ENCODE data around the gene SDHAF3. TPM values are rescaled to one million over a fixed set of nuclear protein-coding genes. Genes with fewer than 3 reads are reported as not detected.
"Not testable (repeated sequence)": the region's sequence is repeated elsewhere in the genome, so short reads cannot be mapped to it uniquely, and the experiment has no call there.

SDHAF3 gene
- total RNA-seq, 4 donors from 2014 or later, result 9.6 to 16.7 (median 14.4) TPM

DNA sequence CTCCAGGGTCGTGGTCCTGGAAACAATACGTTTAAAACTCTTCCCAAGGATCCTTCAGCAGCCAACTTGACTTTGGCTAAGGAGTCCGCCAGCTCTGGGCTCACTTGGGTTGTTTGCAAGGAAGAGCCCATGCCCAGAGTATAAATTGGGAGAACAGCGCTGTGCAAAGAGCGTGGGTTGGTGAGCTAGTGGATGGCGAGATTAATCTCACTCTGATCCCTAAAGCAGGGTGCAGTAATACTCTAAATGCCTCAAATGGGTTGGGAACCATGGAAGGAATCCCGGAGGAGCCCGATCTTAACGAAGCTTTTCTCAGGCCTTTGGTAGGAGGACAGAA lies 495 bp upstream of the SDHAF3 start:
- no peak for TF ChIP-seq POLR2A (IDR thresholded peaks at IDR 0.05)
- TF ChIP-seq, protein P1, sequence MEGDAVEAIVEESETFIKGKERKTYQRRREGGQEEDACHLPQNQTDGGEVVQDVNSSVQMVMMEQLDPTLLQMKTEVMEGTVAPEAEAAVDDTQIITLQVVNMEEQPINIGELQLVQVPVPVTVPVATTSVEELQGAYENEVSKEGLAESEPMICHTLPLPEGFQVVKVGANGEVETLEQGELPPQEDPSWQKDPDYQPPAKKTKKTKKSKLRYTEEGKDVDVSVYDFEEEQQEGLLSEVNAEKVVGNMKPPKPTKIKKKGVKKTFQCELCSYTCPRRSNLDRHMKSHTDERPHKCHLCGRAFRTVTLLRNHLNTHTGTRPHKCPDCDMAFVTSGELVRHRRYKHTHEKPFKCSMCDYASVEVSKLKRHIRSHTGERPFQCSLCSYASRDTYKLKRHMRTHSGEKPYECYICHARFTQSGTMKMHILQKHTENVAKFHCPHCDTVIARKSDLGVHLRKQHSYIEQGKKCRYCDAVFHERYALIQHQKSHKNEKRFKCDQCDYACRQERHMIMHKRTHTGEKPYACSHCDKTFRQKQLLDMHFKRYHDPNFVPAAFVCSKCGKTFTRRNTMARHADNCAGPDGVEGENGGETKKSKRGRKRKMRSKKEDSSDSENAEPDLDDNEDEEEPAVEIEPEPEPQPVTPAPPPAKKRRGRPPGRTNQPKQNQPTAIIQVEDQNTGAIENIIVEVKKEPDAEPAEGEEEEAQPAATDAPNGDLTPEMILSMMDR (IDR thresholded peaks at IDR 0.05), result no peak
- no peak for TF ChIP-seq EP300 (IDR thresholded peaks at IDR 0.05)
- Histone ChIP-seq H3K9me3 (no peaks in the 10 kb centered on the region), H3K4me3 (peak overlapping the region; percentile 42 to 80 (median 68)), H3K27me3 (no peaks in the 10 kb centered on the region), H3K27ac (peak overlapping the region; percentile 2 to 86 (median 72)), H3K36me3 (no peaks in the 10 kb centered on the region), H3K4me1 (peaks cover 0 to 22% (median 15%) of the 10 kb centered on the region in 4 donors)
- WGBS, 2 donors, result 67 to 68% methylated on average over 9 of the region's 9 CpGs
- no peak for DNase-seq (ENCODE audit: low spot score in 2 of 2)

DNA sequence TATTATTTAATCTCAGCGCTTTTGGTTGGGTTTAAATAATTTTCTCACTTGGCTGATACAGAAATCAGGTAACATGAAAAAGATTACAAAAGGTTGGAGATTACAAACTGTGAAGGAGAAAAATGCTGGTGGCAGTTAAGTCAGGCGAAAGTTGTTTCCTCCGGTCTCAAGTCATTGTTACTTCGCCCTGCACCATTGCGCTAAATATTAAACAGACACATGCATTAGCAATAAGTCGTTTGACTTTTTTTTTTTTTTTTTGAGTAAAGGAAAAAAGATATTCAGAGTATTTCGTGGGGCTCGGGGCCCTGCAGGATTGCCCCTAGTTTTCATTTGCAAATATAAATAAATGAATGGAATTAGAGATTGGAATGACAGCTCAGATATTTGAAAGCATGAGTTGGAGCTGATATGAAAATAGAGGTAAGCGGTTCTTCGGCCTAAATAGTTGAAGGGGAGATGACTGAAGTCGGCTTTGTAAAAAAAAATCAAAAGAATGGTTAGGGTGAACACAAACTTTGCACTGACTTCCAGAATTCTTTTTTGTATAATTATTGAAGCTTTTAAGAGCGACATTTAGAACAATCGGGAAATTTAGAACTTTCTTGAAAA lies 914 bp downstream of the SDHAF3 start:
- Histone ChIP-seq H3K4me1 (peaks cover 0 to 22% (median 15%) of the 10 kb centered on the region in 4 donors), H3K27ac (peak overlapping the region in 3 of 4 donors; percentile 61 to 86 (median 82)), H3K9me3 (no peaks in the 10 kb centered on the region), H3K27me3 (no peaks in the 10 kb centered on the region), H3K36me3 (no peaks in the 10 kb centered on the region), H3K4me3 (peak overlapping the region; percentile 42 to 80 (median 68))
- TF ChIP-seq EP300 (IDR thresholded peaks at IDR 0.05), result no peak
- TF ChIP-seq, protein P1 (IDR thresholded peaks at IDR 0.05), result no peak
- TF ChIP-seq POLR2A (IDR thresholded peaks at IDR 0.05), result no peak
- WGBS, 2 donors, result 15 to 18% methylated on average over 13 of the region's 13 CpGs
- DNase-seq (ENCODE audit: low spot score in 2 of 2), result no peak

DNA sequence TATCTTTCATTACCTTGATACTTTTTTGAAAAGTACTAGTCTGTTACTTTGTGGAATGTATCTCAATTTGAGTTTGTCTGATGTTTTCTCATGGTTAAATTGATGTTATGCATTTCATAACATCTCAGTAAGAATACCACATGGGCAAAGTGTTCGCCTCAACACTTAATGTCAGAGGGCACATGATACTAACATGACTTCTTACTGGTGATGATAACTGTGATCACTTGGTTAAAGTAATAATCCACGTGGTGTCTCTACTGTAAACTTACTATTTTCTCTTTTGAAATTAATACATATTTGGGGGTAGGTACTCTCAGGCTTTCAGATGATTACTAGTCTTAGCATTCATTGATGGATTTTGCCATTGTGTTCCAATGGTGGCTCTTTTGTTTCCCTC lies 2.2 kb downstream of the SDHAF3 start:
- peaks cover 0 to 22% (median 15%) of the 10 kb centered on the region in 4 donors for H3K4me1 ChIP-seq
- no peak overlapping the region for H3K4me3 ChIP-seq
- TF ChIP-seq EP300 (IDR thresholded peaks at IDR 0.05), result no peak
- TF ChIP-seq, protein P1 (IDR thresholded peaks at IDR 0.05), result no peak
- TF ChIP-seq POLR2A (IDR thresholded peaks at IDR 0.05), result no peak
- H3K36me3 ChIP-seq, result no peaks in the 10 kb centered on the region
- no peaks in the 10 kb centered on the region for H3K27me3 ChIP-seq
- 90 to 92% methylated on average over 2 of the region's 2 CpGs for WGBS, 2 donors
- no peak overlapping the region for H3K27ac ChIP-seq
- no peaks in the 10 kb centered on the region for H3K9me3 ChIP-seq
- no peak for DNase-seq (ENCODE audit: low spot score in 2 of 2)

DNA sequence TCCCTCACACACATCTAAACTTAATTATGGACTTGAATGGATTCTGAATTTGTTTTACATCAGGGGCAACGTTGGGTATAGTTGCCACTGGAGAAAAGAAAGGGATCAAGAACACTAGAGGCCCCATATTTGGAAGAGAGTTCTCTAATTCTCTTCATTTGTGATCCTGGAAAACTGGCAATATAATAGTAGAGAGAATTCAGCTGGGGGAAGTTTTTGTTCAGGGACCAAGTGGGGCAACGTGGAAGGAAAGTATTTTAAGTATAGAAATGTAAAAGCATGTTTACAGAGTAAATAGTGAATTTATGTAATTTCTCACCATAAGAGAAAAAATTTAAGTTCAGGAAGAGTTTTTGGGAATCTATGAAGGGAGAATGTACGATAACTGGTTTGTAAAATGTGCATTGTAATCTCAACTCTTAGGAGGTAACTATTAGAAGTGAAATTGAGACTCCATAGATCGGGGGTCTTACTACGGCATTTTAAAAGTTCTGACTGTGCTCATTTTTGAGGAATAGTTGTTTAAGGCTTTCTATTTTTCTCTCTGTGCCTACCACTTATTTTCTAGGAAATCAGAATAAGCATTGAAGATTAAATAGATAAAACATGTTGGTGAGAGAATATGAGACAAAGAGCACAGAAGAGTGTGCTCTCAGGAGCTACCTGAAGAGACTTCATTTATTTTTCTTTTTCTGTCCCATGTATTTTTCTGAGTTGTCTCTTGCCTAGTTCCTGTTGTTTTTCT lies 3.4 kb downstream of the SDHAF3 start:
- H3K36me3 ChIP-seq, result peaks cover 0 to 2% (median 0%) of the 10 kb centered on the region in 3 donors
- peaks cover 0 to 10% (median 0%) of the 10 kb centered on the region in 4 donors for H3K9me3 ChIP-seq
- no peak for DNase-seq (ENCODE audit: low spot score in 2 of 2)
- WGBS, 2 donors, result 85 to 87% methylated on average over 5 of the region's 5 CpGs
- H3K4me1 ChIP-seq, result peaks cover 0 to 22% (median 15%) of the 10 kb centered on the region in 4 donors
- H3K27me3 ChIP-seq, result no peaks in the 10 kb centered on the region
- H3K4me3 ChIP-seq, result no peak overlapping the region
- H3K27ac ChIP-seq, result no peak overlapping the region
- TF ChIP-seq POLR2A (IDR thresholded peaks at IDR 0.05), result no peak
- TF ChIP-seq, protein P1 (IDR thresholded peaks at IDR 0.05), result no peak
- TF ChIP-seq EP300 (IDR thresholded peaks at IDR 0.05), result no peak

DNA sequence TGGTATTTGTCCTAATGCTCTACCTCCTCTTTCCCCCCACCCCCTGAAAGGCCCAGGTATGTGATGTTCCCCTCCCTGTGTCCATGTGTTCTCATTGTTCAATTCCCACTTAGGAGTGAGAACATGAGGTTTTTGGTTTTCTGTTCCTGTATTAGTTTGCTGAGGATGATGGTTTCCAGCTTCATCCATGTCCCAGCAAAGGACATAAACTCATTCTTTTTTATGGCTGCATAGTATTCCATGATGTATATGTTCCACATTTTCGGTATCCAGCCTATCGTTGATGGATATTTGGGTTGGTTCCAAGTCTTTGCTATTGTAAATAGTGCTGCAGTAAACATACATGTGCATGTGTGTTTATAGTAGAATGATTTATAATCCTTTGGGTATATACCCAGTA lies 5.6 kb downstream of the SDHAF3 start:
- H3K27me3 ChIP-seq; H3K4me3 ChIP-seq; DNase-seq (ENCODE audit: low spot score in 2 of 2); H3K27ac ChIP-seq: not testable (repeated sequence)
- Histone ChIP-seq H3K4me1 (peaks cover 0 to 18% (median 12%) of the 10 kb centered on the region in 4 donors), H3K9me3 (peaks cover 0 to 12% (median 0%) of the 10 kb centered on the region in 4 donors), H3K36me3 (peaks cover 0 to 13% (median 0%) of the 10 kb centered on the region in 3 donors)
- 42 to 94% methylated on average over 2 of the region's 2 CpGs for WGBS, 2 donors

Measured in tibial nerve (tissue), 4 donors.